ENCODE results near the gene LRRC4C.

LRRC4C gene

GRCh38 chr11:40444151-40444550 lies 1015.3 kb downstream of the LRRC4C start:
- DNase-seq (ENCODE audit: low read depth) = no peak

GRCh38 chr11:40435344-40435743 lies 1024.1 kb downstream of the LRRC4C start:
- no peak for DNase-seq (ENCODE audit: low read depth)

- no peak for DNase-seq (ENCODE audit: low read depth)
Measured at GRCh38 chr11:40434926-40435325, 1024.5 kb downstream of the LRRC4C start.

GRCh38 chr11:40432358-40432757 lies 1027.1 kb downstream of the LRRC4C start:
- DNase-seq (ENCODE audit: low read depth) = no peak

DNA sequence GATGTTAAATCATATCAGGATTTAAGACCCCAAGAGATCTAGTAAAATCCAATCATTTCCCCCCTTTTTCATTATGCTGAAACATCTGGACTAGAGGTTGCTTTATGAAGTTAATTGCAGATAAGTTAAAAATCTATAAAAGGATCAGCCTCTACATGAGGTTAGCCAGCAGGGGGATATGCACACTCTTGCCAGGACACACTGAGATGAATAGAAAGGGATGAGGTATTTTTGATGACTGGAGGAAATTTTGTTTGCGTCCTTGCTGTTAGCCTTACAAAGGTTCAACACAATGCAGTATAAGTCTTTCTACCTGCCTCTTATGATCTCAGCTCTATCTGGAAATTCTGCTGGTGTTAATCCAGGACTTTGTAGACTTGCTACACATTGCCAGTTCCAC lies 1034.3 kb downstream of the LRRC4C start:
- DNase-seq (ENCODE audit: low read depth) = no peak

- DNase-seq (ENCODE audit: low read depth) = no peak
Measured at GRCh38 chr11:40421208-40421981, 1038.1 kb downstream of the LRRC4C start.

DNA sequence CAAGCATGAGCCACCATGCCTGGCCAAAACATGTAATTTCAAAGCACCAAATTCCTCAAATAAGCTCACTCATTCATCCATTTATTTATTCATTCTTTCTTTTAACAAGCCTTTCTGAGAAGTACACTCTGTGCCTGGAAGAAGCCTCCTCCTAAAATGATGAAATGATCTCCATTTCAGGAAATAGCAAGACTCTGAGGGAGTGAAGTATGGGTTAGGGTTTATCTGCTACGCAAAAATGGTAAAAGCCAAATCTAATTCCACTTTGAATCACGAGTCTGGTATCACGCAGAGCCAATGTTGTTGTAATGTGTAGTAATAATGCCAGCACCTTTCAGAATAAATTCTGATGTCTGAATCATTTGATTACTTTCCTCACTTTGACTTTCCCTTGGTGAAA lies 1041.8 kb downstream of the LRRC4C start:
- DNase-seq (ENCODE audit: low read depth) = no peak

DNA sequence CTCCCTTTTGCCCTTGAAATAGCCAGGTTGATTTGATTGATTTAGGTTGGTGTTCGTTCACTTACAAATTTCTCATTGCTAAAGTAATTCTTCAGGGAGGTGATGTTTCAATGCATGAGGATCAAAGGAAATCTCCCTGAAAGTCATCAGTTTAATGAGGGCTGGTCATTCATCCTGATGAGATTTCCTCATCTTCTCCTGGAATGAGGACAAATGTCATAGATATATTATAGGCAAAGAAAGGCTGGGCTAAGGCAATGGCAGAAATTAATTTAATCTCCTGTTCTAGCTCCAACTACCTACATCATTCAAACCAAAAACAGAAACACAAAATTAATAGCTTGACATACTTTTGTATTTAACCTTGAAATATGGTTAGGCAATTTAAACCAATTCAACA lies 1052.1 kb downstream of the LRRC4C start:
- DNase-seq (ENCODE audit: low read depth) = no peak

DNA sequence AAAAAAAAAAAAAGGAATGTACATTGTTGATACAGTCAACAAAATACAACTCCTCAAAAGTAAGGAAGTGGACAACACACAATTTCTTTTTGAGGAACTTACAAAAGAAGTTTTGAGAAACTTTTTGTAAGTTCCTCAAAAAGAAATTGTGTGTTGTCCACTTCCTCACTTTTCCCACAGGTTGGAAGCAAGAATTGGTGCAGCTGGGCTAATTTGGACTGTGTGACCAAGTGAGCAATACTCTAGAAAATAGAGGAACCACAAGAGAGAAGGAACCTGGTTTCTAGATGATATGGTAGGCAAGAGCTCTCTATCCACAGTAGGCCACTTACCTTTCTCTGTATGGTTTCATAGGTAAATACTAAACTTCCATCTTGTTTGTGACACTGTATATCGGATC lies 1053.8 kb downstream of the LRRC4C start:
- no peak for DNase-seq (ENCODE audit: low read depth)

DNA sequence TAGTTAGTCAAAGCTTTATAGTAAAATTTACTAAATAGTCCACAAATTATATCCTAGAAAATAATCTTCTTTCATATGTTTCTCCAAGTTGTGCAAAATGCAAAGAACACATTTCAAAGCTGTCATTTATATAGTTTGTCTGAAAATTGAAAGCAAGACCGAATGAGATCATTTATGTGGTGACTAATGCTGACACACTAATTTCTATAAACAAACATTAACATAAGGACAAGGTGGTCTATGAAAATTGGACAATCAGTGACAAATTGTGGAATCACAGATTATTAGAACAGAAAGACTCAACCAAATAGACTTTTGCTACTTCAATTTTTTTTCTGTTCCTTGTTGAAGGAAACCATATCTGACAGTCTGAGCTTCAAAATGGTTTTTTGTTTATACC lies 1056.1 kb downstream of the LRRC4C start:
- DNase-seq (ENCODE audit: low read depth) = no peak

- DNase-seq (ENCODE audit: low read depth) = no peak
Measured at GRCh38 chr11:40401132-40401853, 1058.2 kb downstream of the LRRC4C start.

GRCh38 chr11:40397141-40397540 lies 1062.3 kb downstream of the LRRC4C start:
- DNase-seq (ENCODE audit: low read depth) = no peak

- no peak for DNase-seq (ENCODE audit: low read depth)
Measured at GRCh38 chr11:40393511-40393910, 1065.9 kb downstream of the LRRC4C start.

- DNase-seq (ENCODE audit: low read depth) = no peak
Measured at GRCh38 chr11:40391679-40392078, 1067.8 kb downstream of the LRRC4C start.

DNA sequence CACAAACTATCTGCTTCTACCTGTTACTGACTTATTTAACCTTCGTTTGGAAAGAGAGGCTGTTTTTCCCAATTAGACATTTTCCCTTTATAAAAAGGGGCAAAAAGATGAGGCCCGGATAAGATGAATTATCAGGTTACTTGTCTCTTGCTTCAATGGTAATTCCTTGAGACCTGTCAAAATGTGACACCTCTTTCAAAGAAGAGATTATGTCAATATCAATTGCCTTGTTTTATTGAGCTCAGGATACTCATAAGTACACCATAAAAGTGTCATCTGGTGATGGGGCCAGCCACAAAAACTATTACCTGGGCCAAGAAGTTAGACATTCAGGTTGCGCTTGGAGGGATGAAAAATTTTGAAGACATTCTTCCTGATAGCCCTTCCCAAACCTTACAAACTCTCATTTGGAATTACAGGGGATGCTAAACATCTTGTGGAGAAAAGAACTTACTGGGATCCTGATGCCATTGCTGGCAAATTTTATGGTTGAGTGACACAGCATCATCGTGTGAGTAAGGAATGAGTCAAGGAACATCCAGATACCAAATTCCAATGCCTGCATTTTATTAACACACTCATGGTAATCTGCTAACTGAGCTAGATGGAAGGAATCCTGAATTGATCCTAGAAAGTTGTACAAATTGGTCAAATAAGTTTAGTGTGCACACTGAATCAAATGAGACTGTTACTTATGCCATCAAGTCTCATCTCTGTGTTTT lies 1071.2 kb downstream of the LRRC4C start:
- DNase-seq (ENCODE audit: low read depth) = no peak

DNA sequence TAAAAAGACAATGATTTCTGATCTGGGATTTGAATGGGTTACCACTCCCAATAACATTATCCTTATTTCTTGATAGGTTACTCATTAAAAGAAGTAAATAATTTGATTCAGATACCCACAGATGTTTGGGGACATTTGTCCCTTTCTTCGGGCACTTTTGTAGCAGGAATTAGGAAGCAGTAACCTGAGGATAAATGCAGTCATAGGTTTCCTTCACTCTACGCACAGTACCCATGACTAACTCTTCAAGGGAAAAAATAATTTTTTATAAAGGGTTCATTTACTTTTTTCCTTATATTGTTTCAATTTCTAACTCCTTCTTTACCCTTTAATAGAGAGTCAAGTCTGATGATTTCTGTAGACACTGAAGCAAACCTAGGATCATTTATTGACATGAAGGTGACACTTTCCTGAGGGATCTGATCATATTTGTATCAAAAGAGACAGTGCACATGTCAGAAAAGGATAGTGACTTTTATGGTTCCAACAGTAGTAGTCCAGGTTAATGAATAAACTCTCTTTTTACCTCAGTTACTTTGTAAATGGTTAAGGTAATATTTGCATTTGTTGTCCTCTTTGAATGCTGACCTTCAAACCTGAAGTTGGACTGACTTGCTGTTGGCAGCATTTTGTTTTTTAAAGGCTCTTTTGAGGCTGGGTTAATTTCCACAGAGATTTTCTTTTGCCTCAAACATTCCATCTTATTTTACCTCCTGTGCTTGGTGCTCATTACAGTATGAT lies 1072.0 kb downstream of the LRRC4C start:
- no peak for DNase-seq (ENCODE audit: low read depth)

DNA sequence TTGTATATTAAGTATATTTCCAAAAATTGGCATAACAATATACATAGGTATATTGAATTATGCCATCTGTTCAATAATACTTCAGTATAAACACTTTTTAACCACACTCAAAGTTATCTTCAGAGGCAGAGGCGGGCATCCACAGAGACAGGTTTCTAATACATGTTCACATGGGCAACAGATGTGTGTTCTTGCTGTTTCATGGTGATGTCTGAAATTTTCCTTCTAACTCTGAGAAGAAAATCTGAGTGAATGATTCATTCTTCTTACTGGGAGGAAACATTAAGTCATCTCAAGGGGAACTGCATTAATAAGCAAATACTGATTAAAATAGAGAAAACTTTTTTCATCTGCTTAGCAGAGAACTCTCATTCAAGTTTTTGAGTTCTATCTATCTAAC lies 1074.5 kb downstream of the LRRC4C start:
- no peak for DNase-seq (ENCODE audit: low read depth)

GRCh38 chr11:40381481-40381880 lies 1078.0 kb downstream of the LRRC4C start:
- no peak for DNase-seq (ENCODE audit: low read depth)

DNA sequence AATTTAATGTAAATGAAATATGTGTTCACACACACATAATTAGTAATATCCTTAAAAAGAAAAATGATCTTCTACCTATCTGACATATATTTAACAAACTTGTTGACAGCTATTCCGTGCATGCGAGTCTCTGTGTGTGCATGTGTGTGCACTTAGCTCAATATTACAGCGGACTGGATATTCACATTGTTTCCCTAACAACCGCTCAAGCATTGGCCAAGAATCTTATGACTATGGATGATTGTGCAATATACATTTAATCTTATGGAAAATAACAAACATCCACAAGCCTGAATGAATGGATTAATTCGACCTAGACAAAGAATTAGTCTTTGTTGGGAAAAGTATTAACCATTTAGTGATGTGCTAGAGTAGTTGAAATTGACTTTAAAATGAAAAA lies 1078.6 kb downstream of the LRRC4C start:
- DNase-seq (ENCODE audit: low read depth) = no peak

DNA sequence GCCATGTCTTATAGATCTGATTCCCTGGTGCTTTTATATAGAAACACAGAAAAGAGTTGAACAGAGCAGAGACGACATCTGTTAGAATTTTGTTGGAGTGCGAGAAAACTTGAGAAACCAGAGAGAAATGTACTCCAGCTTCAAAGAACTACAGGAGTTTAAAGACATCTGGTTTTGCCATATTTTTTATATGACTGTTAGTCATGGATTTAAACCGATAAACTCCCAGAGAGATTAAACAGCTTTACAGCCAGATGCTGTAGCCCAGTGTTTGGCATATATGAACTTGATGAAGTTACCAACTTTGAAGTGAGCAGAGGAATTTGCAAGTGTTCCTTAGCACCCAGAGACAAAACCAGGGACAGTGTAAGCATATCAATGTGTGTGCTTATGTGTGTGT lies 1083.1 kb downstream of the LRRC4C start:
- DNase-seq (ENCODE audit: low read depth) = no peak

GRCh38 chr11:40370821-40371616 lies 1088.4 kb downstream of the LRRC4C start:
- DNase-seq (ENCODE audit: low read depth) = no peak
